A549 (cell line): Measurements from ENCODE around the gene ZP4. TPM values are rescaled to one million over a fixed set of nuclear protein-coding genes. Genes with fewer than 3 reads are reported as not detected.

ENCODE experiments used
- ATAC-seq, 2 experiments: fragments of 200-7000 bp in 1 of 2; fragments of >200 bp in 1 of 2; cut with Nextera tagmentation in 1 of 2; cut with Tn5 transposase in 1 of 2; 3 replicates each; pipeline versions ENCODE4 v1.8.0 to v1.9.1; 2018 to 2020; ENCODE audit warnings: mild to moderate bottlenecking in 1 of 2, moderate library complexity in 1 of 2
- CTCF ChIA-PET: fragments of 300-600 bp; sonication (Branson Sonifier 250); formaldehyde crosslinking; extraction: SDS; loops from one replicate; lab custom pipeline; 2021; ENCODE audit warnings: antibody characterized with exemption, inconsistent platforms; lab: Yijun Ruan, JAX
- POLR2A ChIA-PET: fragments of 350-600 bp; formaldehyde crosslinking; extraction: SDS; loops from one replicate; lab custom pipeline; 2021; ENCODE audit warnings: antibody characterized with exemption, inconsistent platforms; lab: Yijun Ruan, JAX
- DNase-seq, 2 experiments: peaks; one replicate each; pipeline versions ENCODE4 v3.0.0 to v3.0.0-alpha.2; 2011 to 2016; ENCODE audit warnings: low read depth in 1 of 2, low spot score in 1 of 2
- FAIRE-seq: peaks from 2 replicates; lab custom pipeline; 2011; peaks lifted over from hg19 to GRCh38; lab: Jason Lieb, UNC
- H3K27ac ChIP-seq, 2 experiments: fragments of >200 bp; sonication (Bioruptor Twin); formaldehyde crosslinking; 3 replicates each; pipeline ENCODE4 v1.5.1; 2016 to 2017
- H3K4me1 ChIP-seq: fragments of >200 bp; sonication (Bioruptor Twin); formaldehyde crosslinking; 3 replicates; pipeline ENCODE4 v1.6.1; 2016
- H3K4me2 ChIP-seq: fragments of >200 bp; sonication (Bioruptor Twin); formaldehyde crosslinking; 3 replicates; pipeline ENCODE4 v1.6.1; 2016
- H3K4me3 ChIP-seq: fragments of >200 bp; sonication (Bioruptor Twin); formaldehyde crosslinking; 3 replicates; pipeline ENCODE4 v1.5.1; 2016
- H3K9me3 ChIP-seq: fragments of >200 bp; sonication (Bioruptor Twin); formaldehyde crosslinking; 3 replicates; pipeline ENCODE4 v1.6.1; 2016
- CBX8 ChIP-seq: fragments of 200-600 bp; sonication (generic); IDR thresholded peaks from 2 replicates; pipeline ENCODE4 v1.6.1; 2016
- CHD4 ChIP-seq: fragments of 200-600 bp; sonication (generic); IDR thresholded peaks from 2 replicates; pipeline ENCODE4 v1.6.1; 2016; ENCODE audit warnings: antibody characterized with exemption, mild to moderate bottlenecking, borderline replicate concordance
- CTCF ChIP-seq: fragments of >200 bp; sonication (Bioruptor Twin); formaldehyde crosslinking; IDR thresholded peaks from 3 replicates; pipeline ENCODE4 v1.5.1; 2016
- EHF ChIP-seq: fragments of 250-450 bp; sonication (Bioruptor Pico); IDR thresholded peaks from 2 replicates; pipeline ENCODE4 v1.5.0; 2020; ENCODE audit warnings: mild to moderate bottlenecking
- EHMT2 ChIP-seq: fragments of 200-600 bp; sonication (generic); IDR thresholded peaks from 2 replicates; pipeline ENCODE4 v1.6.1; 2016; ENCODE audit warnings: antibody characterized with exemption, low read depth, mild to moderate bottlenecking, moderate library complexity
- EP300 ChIP-seq, 2 experiments: fragments of >200 bp; sonication (Bioruptor Twin); formaldehyde crosslinking; IDR thresholded peaks; 2 replicates in 1 of 2; 3 replicates in 1 of 2; pipeline ENCODE4 v1.6.1; 2016 to 2017
- HES2 ChIP-seq: fragments of >200 bp; sonication (Bioruptor Twin); formaldehyde crosslinking; IDR thresholded peaks from 2 replicates; pipeline ENCODE4 v1.6.1; 2016
- HEYL ChIP-seq: fragments of 250-450 bp; sonication (Bioruptor Pico); IDR thresholded peaks from 2 replicates; pipeline ENCODE4 v1.8.0; 2021; ENCODE audit warnings: mild to moderate bottlenecking, moderate library complexity
- HOXA7 ChIP-seq: fragments of 250-450 bp; sonication (Bioruptor Pico); IDR thresholded peaks from 2 replicates; pipeline ENCODE4 v1.5.0; 2020; ENCODE audit warnings: mild to moderate bottlenecking, moderate library complexity
- HOXB13 ChIP-seq: fragments of 250-450 bp; sonication (Bioruptor Pico); IDR thresholded peaks from 2 replicates; pipeline ENCODE4 v1.5.0; 2020; ENCODE audit warnings: low read depth, mild to moderate bottlenecking, moderate library complexity
- HOXB5 ChIP-seq: fragments of 250-450 bp; sonication (Bioruptor Pico); IDR thresholded peaks from 2 replicates; pipeline ENCODE4 v1.5.0; 2020; ENCODE audit warnings: mild to moderate bottlenecking, moderate library complexity
- KDM5A ChIP-seq: fragments of 200-600 bp; sonication (generic); IDR thresholded peaks from 2 replicates; pipeline ENCODE4 v1.6.1; 2016; ENCODE audit warnings: antibody characterized with exemption, mild to moderate bottlenecking
- NR3C1 ChIP-seq: fragments of >200 bp; sonication (Bioruptor Twin); formaldehyde crosslinking; IDR thresholded peaks from 3 replicates; pipeline ENCODE4 v1.6.1; 2017
- PHF8 ChIP-seq: fragments of 200-600 bp; sonication (generic); IDR thresholded peaks from 2 replicates; pipeline ENCODE4 v1.6.1; 2016; ENCODE audit warnings: low read depth, mild to moderate bottlenecking, antibody characterized with exemption, moderate library complexity, borderline replicate concordance
- POLR2AphosphoS2 ChIP-seq: conservative IDR thresholded peaks from 2 replicates; pipeline ENCODE4 v1.6.1; 2012; ENCODE audit warnings: low read length, improper control_type of control experiment, inconsistent platforms
- RAD21 ChIP-seq, 2 experiments: fragments of >200 bp in 1 of 2; sonication (Bioruptor Twin) in 1 of 2; formaldehyde crosslinking in 1 of 2; IDR thresholded peaks in 1 of 2; conservative IDR thresholded peaks in 1 of 2; 2 replicates in 1 of 2; 3 replicates in 1 of 2; pipeline ENCODE4 v1.6.1; 2012 to 2018; ENCODE audit warnings: inconsistent platforms in 1 of 2
- RCOR1 ChIP-seq: fragments of 150-350 bp; IDR thresholded peaks from 2 replicates; pipeline ENCODE4 v1.6.1; 2014; ENCODE audit warnings: antibody characterized with exemption, low read length, low read depth
- RNF2 ChIP-seq: fragments of 200-600 bp; sonication (generic); IDR thresholded peaks from 2 replicates; pipeline ENCODE4 v1.6.1; 2016; ENCODE audit warnings: low read depth, mild to moderate bottlenecking, antibody characterized with exemption, moderate library complexity, borderline replicate concordance
- TP53 ChIP-seq: fragments of 250-450 bp; sonication (Bioruptor Pico); IDR thresholded peaks from 2 replicates; pipeline ENCODE4 v1.5.0; 2021; ENCODE audit warnings: mild to moderate bottlenecking, moderate library complexity
- ZFP36 ChIP-seq: fragments of 450-650 bp; IDR thresholded peaks from 2 replicates; pipeline ENCODE4 v1.6.1; 2014; ENCODE audit warnings: borderline replicate concordance; ENCODE audit not compliant: partially characterized antibody
- ZNF302 ChIP-seq: fragments of 250-450 bp; sonication (Bioruptor Pico); IDR thresholded peaks from 2 replicates; pipeline ENCODE4 v1.9.0; 2021; ENCODE audit warnings: inconsistent platforms, mild to moderate bottlenecking, moderate library complexity
- ZSCAN20 ChIP-seq: fragments of 250-450 bp; sonication (Bioruptor Pico); IDR thresholded peaks from 2 replicates; pipeline ENCODE4 v1.8.0; 2022; ENCODE audit warnings: mild to moderate bottlenecking, moderate library complexity
- WGBS: methylation state at CpG from one replicate; pipeline ENCODE4 v1.1.6; 2017; ENCODE audit errors: missing lambda C conversion rate; 5-methylcytosine and 5-hydroxymethylcytosine counted together
- polyA plus RNA-seq, 4 experiments: library from polyadenylated mRNA; depleted of rRNA in 3 of 4; stranded (reverse); fragments of >200 nt; fragmentation: RNase III in 1 of 4; extraction: RNeasy Plus Mini Kit Qiagen cat#74134 plus additional on column Dnase treatment in 1 of 4; gene quantifications; 2 replicates in 3 of 4; 3 replicates in 1 of 4; pipeline ENCODE4 v1.2.3, GENCODE V29; 2011 to 2017
- TF ChIP-seq, protein P1 (sequence below): fragments of >200 bp; sonication (Bioruptor Twin); formaldehyde crosslinking; IDR thresholded peaks from 3 replicates; pipeline ENCODE4 v1.6.1; 2016
- TF ChIP-seq, protein P2 (sequence below): fragments of 150-350 bp; IDR thresholded peaks from 2 replicates; pipeline ENCODE4 v1.6.1; 2014; ENCODE audit warnings: low read depth, mild to moderate bottlenecking, low read length
- TF ChIP-seq, protein P3 (sequence below): IDR thresholded peaks from 2 replicates; pipeline ENCODE4 v1.6.1; 2012

ZP4 gene
- polyA plus RNA-seq, 2 of the 4 experiments (the other 2 are of a cell fraction) = not detected

- ATAC-seq (no peak), DNase-seq (no peak), FAIRE-seq (no peak)
- H3K4me3 ChIP-seq = no peak overlapping the region
- no peaks in the 10 kb centered on the region for H3K9me3 ChIP-seq
- no peak overlapping the region for H3K27ac ChIP-seq
- ChIA-PET POLR2A (no interaction called here), CTCF (interaction anchor here (1.1 to 1.7 kb wide), 2 partner anchors 23 to 35 kb away, joined by 3 to 4 read pairs; no protein-coding TSS in a partner anchor)
- WGBS = 50% methylated on average over 4 of the region's 4 CpGs
- H3K4me1 ChIP-seq = no peaks in the 10 kb centered on the region
- H3K4me2 ChIP-seq = no peak overlapping the region
- TF ChIP-seq POLR2AphosphoS2 (no peak), ZSCAN20 (no peak), ZNF302 (CRISPR knock-in tag) (no peak), KDM5A (no peak), CHD4 (no peak), HOXB5 (no peak), EHMT2 (no peak), RCOR1 (no peak), RNF2 (no peak)
- TF ChIP-seq, protein P1, sequence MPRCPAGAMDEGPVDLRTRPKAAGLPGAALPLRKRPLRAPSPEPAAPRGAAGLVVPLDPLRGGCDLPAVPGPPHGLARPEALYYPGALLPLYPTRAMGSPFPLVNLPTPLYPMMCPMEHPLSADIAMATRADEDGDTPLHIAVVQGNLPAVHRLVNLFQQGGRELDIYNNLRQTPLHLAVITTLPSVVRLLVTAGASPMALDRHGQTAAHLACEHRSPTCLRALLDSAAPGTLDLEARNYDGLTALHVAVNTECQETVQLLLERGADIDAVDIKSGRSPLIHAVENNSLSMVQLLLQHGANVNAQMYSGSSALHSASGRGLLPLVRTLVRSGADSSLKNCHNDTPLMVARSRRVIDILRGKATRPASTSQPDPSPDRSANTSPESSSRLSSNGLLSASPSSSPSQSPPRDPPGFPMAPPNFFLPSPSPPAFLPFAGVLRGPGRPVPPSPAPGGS = no peak
Measured at GRCh38 chr1:237887542-237887941, 3.2 kb downstream of the ZP4 start.

- no peaks in the 10 kb centered on the region for H3K9me3 ChIP-seq
- ChIA-PET POLR2A (no interaction called here), CTCF (interaction anchor here (1.1 kb wide), 1 partner anchor 21 kb away, joined by 3 read pairs; no protein-coding TSS in a partner anchor)
- no peak overlapping the region for H3K4me3 ChIP-seq
- FAIRE-seq (no peak), ATAC-seq (no peak), DNase-seq (no peak)
- no peak overlapping the region for H3K27ac ChIP-seq
- H3K4me2 ChIP-seq = no peak overlapping the region
- H3K4me1 ChIP-seq = no peaks in the 10 kb centered on the region
- no peak for TF ChIP-seq TP53 (CRISPR knock-in tag)
- no peak for TF ChIP-seq HES2
- TF ChIP-seq, protein P2, sequence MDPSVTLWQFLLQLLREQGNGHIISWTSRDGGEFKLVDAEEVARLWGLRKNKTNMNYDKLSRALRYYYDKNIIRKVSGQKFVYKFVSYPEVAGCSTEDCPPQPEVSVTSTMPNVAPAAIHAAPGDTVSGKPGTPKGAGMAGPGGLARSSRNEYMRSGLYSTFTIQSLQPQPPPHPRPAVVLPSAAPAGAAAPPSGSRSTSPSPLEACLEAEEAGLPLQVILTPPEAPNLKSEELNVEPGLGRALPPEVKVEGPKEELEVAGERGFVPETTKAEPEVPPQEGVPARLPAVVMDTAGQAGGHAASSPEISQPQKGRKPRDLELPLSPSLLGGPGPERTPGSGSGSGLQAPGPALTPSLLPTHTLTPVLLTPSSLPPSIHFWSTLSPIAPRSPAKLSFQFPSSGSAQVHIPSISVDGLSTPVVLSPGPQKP = no peak
- no peak for TF ChIP-seq EP300 (IDR thresholded peaks at IDR 0.05)
- no peak for TF ChIP-seq HEYL (CRISPR knock-in tag)
- TF ChIP-seq HOXB13 (CRISPR knock-in tag) = no peak
- TF ChIP-seq CBX8 = no peak
- WGBS = 3% methylated on average over 2 of the region's 2 CpGs
Measured at GRCh38 chr1:237884237-237884636, 6.5 kb downstream of the ZP4 start.

DNA sequence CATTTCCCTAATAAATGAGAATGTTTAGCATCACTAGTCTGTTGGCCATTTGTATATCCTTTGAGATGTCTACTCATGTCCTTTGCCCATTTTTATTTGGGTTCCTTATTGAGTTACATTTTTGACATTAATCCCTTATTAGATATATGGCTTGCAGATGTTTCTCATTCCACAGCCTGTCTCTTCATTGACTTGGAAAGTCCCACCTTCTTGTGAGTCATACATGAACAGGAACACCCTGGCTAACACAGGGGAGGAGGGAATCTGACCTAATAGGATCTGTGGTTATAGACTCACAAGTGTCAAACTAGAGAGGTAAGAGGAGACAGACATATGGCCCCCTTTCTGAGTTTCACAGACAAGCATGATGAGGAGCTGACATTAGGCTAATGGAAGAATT, 11.5 kb downstream of the ZP4 start:
- H3K4me3 ChIP-seq = no peak overlapping the region
- no peaks in the 10 kb centered on the region for H3K9me3 ChIP-seq
- H3K27ac ChIP-seq = no peak overlapping the region
- peaks cover 12% of the 10 kb centered on the region for H3K4me1 ChIP-seq
- FAIRE-seq (no peak), DNase-seq (peak; percentile 18 to 24), ATAC-seq (peak; percentile 51 to 71; a peak in 2 of 6 replicates)
- TF ChIP-seq CTCF (no peak), ZFP36 (no peak), HOXA7 (CRISPR knock-in tag) (no peak), ZSCAN20 (no peak), RAD21 (conservative IDR thresholded peaks at IDR 0.05 in 1 of 2, IDR thresholded peaks at IDR 0.05 in 1 of 2) (no peak), PHF8 (no peak), EHF (CRISPR knock-in tag) (no peak), HEYL (CRISPR knock-in tag) (no peak), EP300 (IDR thresholded peaks at IDR 0.05) (no peak), NR3C1 (no peak), HOXB5 (no peak), RNF2 (no peak), RCOR1 (no peak)
- TF ChIP-seq, protein P3, sequence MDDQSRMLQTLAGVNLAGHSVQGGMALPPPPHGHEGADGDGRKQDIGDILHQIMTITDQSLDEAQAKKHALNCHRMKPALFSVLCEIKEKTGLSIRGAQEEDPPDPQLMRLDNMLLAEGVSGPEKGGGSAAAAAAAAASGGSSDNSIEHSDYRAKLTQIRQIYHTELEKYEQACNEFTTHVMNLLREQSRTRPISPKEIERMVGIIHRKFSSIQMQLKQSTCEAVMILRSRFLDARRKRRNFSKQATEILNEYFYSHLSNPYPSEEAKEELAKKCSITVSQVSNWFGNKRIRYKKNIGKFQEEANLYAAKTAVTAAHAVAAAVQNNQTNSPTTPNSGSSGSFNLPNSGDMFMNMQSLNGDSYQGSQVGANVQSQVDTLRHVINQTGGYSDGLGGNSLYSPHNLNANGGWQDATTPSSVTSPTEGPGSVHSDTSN = no peak
- TF ChIP-seq, protein P1 = no peak
- no peak overlapping the region for H3K4me2 ChIP-seq
- CTCF ChIA-PET = interaction anchor here (0.9 to 1.5 kb wide), 2 partner anchors 9 to 15 kb away, joined by 3 to 4 read pairs; no protein-coding TSS in a partner anchor
- POLR2A ChIA-PET = no interaction called here
